GM15510 (cell line): ENCODE data around the gene ELK3.

ENCODE experiments used
- POLR2A ChIP-seq: IDR thresholded peaks from 3 replicates; pipeline ENCODE4 v1.6.1; 2011; ENCODE audit warnings: borderline replicate concordance; ENCODE audit not compliant: insufficient read length; ENCODE audit errors: extremely low read depth

The ELK3 gene

DNA sequence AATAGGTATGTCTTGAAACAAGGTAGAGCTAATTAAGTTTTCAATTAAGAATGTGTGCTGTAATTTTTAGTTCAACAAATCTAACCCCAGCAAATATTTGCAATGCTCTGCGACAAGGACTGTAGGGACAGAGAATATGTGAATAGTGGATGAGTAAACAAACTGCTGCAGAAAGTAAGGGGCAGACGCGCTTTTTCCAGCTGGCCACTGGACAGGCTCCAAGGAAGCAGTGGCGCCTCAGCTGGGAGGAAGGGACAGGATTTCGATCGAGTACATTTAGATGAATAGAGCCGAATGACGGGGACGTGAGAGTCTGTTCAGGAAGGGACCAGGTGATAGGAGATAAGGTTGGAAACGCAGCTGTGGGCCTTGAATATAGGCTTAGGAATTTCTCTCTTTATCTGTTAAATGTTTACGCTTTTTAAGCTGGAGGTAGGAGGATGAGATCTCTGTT, 69.3 kb downstream of the ELK3 start:
- no peak for TF ChIP-seq POLR2A

DNA sequence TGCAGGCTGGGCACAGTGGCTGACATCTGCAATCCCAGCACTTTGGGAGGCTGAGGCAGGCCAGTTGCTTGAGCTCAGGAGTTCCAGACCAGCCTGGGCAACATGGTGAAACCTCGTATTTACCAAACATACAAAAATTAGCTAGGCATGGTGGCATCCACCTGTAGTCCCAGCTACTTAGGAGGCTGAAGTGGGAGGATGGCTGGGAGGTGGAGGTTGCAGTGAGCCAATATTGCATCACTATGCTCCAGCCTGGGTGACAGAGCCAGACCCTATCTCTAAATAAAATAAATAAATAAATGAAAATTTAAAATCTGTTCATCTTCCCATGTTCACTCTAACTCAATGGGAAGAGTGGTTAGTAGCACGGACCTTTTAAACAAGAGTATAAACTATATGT, 71.2 kb downstream of the ELK3 start:
- no peak for TF ChIP-seq POLR2A

DNA sequence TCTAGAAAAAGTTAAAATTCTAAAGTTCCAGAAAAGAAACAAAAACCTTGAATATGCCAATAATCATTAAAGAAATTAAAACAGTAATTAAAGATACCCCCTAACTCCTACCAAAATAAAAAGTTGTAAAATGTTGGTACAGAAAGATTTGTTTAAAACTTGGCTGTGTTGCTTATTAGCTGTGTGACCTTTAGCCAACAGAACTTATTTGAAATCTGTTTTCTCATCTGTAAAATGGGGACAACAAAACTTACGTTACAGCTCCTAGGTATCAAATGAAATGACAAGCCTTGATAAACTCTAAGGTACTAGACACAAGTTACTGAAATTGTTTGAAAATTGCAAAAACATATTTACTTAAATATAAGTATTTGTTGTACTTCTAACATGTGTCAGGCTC, 71.7 kb downstream of the ELK3 start:
- no peak for TF ChIP-seq POLR2A

DNA sequence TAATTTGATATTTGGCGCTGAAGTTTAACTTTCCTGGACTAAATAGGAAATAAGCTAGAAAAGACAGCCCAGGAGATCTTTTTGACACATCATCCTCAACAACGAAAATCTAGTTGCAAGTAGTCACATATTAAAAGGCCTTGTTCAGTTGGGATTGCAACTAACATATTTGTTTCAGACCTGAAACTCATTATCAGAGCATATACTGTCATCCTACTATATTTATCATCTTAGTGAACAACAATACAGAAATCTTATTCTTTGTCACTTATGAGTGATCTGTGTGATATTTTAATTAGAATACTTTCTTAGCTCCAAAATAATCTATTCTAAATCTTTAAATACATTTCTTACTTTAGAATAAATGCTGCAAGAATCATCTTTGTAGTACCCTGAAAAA, 72.1 kb downstream of the ELK3 start:
- no peak for TF ChIP-seq POLR2A

DNA sequence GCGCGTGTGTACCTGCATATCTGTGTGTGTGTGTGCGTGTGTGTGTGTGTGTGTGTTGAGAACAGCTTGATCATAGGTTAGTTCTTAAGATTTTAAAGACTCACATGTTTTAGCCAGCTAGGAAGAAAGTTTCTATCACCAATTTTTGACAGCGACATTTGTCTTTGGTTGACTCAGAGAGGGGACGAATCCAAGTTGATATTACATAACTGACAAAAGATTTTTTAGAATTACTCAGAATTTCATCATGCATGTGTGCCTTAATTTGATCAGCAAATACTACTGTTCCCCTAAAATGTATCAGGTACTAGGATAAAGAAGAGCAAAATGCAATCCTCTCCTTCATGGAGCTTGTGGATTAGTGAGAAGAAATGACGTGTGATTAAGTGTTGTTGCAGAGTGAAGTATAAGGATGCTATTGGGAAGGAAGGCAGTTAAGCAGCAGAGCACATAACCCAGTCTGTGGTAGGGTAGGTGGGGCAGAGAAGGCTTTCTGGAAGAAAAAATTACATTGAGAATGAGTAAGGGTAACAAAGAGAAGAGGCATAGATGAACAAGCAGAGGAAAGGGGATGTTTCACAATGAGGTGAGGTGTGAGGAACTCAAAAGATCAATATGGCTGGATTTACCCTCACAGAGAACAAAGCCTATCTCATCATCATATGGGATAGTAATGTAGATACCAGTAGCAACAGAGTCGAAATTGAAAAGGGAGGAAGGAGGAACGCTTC, 77.5 kb downstream of the ELK3 start:
- TF ChIP-seq POLR2A: no peak

DNA sequence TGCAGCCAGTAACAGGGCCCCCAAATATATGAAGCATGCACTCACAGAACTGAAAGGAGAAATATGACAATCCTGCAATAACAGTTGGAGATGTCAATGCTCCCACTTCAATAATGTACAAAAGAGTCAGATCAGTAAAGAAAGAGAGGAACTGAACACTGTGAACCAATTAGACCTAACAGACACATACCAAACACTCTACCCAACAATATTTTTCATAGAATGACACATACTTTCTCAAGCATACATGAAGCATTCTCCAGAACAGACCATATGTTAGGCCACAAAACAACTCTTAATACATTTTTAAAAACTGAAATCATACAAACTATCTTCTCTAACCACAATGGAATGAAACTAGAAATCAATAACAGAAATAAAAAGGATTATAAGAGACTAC, 80.2 kb downstream of the ELK3 start:
- no peak for TF ChIP-seq POLR2A

DNA sequence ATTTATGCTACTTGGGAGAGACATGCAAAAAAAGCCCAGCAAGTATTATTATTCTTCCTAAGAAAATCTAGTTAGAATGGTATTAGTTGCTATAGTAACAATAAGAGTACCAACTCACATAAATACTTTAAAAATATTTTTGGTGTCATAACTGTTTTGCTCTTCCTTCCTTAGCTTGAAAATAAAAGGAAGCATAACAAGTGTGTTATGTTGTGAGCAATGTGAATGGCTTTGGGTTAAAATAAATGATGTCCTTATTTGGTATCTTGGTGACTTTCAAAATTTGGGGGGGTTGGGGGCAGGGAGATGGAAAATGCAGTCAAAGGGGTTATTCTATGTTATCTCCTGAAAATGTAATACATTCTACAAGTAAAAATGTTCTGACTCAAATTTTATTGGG, 91.0 kb downstream of the ELK3 start:
- no peak for TF ChIP-seq POLR2A

DNA sequence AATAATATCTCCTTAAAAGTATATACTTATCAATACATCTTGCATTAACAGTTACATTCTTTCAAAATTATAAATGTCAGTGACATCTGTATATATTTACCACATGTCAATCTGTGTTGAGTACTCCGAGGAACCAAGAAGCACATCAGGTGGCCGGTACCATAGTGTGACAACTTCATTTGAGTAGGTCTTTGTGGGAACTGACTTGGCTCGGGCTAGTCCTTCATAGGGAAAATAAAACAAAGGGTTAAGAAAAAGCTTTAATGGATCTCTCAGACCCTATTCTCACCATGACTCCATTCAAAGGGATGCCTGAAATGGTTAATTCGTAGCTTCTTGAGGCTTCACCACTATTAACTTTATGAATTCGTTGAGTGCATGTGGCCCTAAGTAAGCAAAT, 94.9 kb downstream of the ELK3 start:
- no peak for TF ChIP-seq POLR2A

DNA sequence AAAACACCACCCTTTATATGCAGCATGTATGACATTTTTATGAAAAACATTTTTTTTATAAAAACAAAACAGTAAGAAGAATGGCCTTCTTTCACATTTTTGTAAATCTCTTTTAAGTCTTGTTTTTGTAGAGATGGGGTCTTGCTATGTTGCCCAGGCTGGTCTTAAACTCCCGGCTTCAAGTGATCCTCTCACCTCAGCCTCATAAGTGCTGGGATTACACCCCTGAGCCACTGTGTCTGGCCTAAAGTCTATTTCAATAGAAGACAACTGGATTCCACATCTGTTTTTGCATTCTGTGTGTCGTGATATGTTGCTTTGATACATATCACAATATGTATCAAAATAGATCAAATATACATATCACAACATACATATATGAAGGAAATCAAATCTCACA, 98.9 kb downstream of the ELK3 start:
- TF ChIP-seq POLR2A: no peak

DNA sequence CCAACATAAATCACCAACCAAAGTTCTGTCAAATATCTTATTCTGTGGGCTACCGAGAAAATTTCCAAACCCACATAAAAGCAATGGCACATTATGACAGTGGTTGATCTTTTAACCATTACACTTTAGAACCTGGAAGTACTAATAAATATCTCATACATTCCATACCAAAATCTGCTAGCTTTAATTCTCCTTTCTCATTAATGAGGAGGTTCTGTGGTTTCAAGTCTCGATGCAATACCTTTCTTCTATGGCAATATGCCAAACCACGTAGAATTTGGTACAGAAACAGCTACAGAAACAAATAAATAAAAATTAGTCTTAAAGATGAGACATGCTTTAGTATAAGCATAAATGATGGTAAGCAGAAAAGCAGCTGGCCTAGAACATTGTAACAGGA, 100.7 kb downstream of the ELK3 start:
- no peak for TF ChIP-seq POLR2A

DNA sequence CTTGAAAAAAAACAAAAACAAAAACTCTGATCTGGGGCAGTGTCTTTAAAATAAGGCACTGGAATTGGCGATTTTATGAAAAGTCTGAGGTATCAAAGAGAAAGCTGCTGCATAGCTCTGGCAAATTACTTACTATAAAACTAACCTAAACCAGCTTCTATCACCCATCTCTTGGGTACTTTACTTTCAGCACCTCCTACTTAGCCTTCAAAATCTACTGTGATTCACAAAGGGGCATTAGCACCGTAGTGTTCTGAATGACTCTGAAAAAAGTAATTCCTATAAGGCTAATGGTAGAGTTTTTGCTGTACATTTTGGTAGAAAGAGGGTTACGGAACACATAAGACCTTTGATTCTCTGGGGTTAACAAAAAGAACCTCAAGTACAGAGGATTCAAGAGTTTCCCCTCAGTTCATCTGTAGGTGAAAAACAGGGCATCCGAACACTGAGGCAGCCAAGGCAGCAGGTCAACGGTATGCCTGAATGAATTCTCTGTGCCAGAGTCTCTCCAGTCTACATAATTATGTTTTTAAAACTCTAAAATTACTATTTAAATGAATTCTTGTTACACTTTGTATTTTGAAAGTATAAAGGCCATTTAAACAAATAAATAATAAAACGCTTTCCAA, 101.5 kb downstream of the ELK3 start:
- TF ChIP-seq POLR2A: no peak

DNA sequence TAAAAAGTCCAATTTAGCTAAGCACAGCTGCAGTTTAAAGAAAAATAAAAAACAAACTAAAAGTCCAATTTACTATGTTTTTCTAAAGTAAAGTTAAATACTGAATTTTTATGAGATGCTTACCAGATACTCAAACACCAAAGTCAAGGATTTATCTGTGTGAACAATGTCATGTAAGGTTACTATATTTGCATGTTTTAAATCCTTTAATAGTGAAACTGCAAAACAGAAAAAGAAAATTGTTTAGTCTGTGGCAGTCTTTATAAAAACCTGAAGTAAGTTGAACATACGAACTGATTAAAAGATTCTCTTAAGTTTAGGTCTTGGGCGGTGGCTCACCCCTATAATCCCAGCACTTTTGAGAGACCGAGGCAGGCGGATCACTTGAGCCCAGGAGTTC, 103.3 kb downstream of the ELK3 start:
- TF ChIP-seq POLR2A: no peak

DNA sequence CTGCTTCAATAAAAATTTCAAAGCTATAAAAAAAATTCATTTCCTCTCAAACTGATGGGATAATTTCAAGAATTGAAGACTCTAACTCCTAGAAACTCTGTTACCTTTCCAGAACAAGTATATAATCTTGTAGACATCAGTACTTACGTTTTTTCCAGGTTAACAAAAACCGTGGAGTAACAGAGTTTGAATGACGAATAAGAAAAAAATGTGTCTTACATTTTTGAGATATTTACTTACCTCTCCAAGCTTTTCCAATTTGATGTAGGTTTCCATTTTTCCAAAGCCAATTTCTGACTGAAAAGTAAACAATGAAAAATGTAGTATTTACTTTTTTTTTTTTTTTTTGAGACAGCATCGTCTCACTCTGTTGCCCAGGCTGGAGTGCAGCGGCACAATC, 105.9 kb downstream of the ELK3 start:
- no peak for TF ChIP-seq POLR2A

DNA sequence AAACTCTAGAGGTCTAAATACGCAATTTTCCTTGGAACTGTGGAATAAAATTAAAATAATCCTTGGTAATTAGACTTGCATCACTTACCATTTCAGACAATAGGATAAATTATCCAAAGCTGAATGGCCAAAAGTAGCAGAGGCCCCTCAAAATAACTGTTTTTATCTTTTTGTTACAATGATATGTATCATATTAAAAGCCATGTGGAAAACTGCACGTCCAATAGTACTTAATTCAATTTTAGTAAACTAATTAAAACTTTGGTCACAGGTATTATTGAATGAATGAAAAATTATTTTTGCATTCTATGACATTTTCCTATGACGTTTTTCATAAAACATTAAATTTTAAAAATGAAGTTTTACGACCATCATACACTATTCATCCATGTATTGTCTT, 107.6 kb downstream of the ELK3 start:
- no peak for TF ChIP-seq POLR2A

DNA sequence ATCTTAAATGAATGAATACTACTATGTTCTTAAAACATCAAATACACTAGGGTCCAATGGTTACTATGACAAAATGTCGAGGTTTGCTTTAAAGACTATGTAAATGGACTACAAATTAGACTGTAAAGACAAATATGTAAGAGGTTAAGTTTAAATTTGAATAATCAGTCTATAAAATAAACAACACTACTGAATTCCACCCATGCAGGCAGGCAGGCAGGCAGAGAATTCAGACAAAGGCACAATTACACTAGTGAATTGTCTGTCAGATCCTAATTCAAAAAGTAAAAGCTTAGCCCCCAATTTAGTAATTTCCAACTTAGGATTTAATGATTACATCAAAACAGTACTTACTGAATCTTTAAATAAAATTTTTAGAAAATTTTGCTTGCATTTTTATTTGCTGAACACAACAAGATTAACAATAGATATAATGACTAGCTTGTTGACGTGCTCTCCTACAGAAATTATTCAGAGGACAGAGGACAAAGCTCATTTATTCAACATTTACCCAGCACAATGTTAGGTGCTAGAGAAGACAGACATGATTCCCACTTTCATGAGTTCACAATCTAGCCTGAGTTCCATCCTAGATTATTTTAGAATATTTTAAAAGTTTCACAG, 108.6 kb downstream of the ELK3 start:
- TF ChIP-seq POLR2A: no peak

DNA sequence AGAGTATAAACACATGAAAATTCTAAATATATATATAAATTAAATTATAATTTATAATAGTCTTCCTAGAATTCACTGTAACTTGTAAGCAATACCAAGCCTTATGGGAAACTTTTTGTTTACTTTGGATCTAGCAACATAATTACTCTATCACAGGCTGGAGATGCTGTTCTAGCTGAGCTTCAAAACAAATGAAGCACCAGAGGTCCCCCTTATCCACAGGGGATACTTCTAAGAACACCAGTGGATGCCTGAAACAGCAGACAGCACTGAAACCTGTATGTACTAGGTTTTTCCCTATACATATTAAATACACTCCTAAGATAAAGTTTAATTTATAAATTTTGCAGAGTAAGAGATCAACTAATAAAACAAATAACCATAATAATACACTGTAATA, 109.5 kb downstream of the ELK3 start:
- TF ChIP-seq POLR2A: no peak
